NCI-H187 (cell line): ENCODE data around the gene CERS1.
"Not testable (repeated sequence)": the region's sequence is repeated elsewhere in the genome, so short reads cannot be mapped to it uniquely, and the experiment has no call there.

ENCODE experiments used
- DNase-seq, 2 experiments: peaks; one replicate each; lab custom pipeline; 2025; lab: John Stamatoyannopoulos, UW

CERS1 gene

DNA sequence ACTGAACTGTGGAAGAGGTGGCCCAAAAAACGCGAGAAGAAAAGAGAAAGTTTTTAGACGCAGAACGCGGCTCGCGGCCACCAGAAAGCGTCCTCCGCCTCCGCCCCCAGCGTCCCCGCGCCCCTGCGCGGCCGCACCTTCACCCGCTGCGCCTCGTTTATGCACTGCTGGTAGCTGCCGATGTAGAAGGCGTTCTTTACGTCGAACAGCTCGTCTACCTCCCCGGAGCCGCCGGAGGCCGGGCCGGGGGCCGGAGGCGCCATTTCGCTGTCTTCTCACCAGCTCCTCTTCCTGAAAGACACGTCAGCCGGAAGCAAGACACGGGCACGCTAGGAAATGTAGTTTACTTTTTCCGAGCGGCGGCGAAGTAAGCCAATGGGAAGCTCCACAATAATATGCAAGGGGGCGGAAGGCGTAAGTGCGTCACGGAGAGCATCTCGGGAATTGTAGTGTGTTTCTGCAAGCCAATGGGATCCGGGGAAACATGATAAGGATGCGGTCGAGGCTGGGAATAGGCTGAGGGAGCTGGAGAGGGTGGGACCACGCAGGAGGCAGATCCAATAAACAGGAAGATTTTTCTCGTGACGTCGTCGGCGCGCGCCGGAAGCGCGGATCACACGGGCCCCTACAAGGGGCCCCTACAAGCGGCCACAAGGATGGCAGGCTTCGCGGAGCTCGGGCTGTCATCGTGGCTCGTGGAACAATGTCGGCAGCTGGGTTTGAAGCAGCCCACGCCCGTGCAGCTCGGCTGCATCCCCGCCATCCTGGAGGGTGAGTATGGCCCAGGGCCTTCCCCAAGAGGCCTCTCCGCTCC lies 23.3 kb upstream of the CERS1 start, which contains the start of the genes COPE and DDX49:
COPE (minus strand) TSS at position 302 of the 814 bp plus-strand sequence; CDS start at position 263, 39 bp downstream.
DDX49 (plus strand) TSS at position 630 of the 814 bp plus-strand sequence; CDS start at position 657, 27 bp downstream.
- peak; percentile 88 to 91 for DNase-seq

DNA sequence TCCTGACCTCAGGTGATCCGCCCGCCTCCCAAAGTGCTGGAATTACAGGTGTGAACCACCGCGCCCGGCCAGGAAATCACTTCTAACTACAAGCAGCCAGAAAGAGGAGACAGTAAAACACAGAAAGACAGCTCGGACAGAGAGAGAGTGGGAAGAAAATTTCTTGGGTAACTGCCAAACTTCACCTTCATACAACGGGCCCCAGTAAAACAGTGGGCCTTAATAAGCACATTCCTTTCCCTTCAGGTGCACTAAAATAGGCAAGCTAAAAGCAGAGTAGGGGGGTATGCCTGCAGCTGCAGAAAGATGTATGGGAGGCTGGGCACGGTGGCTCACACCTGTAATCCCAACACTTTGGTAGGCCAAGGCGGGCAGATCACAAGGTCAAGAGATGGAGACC lies 21.6 kb upstream of the CERS1 start:
- DNase-seq: not testable (repeated sequence)

DNA sequence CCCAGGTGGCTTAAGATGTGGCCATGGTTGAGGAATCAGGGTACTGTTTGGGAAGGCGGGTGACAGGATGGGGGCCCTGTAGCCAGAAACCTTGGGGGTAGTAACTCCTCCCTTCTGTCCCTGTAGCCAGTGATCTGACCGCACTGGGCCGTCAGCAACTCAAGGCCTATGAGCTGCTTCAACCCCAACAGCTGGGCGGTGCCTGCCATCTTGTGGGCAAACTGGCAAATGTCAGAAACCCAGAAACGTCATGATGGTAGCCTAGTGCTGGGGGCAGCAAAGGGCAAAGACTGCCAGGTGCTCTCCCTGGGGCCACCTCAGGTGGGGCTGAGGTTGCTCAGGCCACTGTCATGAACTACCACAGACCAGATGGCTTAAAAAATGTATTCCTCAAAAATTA lies 19.7 kb upstream of the CERS1 start:
- no peak for DNase-seq

DNA sequence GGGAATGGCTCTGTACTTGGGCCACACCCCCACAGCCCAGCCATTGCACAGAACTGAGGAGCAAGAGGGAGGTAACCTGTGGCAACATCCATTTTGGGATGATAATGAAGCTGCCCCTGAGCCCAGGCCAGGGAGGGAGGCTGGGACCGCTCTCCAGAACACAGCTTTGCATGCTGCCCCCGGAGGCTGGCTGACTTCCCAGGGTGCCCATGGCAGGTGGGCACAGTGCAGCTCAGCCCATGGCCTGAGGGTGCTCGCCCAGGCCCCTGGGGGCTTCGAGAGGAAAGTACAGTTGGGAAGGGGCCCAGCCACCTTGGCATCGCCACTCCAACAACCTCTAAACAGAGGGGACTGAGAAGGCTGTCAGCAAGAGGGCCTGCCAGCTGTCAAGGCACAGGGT lies 17.5 kb upstream of the CERS1 start:
- no peak for DNase-seq

DNA sequence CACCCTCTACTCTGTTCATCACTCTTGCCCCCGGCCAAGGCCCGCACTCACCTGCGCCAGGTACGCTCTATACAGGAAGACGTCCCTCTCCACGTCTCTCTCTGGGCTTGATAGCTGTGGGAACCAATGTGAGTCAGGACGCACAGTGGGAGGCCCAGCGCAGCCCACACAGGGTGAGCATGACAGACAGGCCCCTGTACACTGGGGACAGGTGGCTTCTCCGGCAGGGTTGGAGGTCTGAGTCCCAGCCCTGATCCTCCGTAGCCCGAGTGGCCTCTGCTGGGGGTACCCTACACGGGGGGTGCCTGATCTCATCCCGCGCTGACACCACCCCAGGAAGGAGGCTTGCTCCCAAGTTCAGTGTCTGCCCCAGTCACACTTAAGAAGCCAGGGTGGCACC lies 17.0 kb upstream of the CERS1 start:
- DNase-seq: no peak

DNA sequence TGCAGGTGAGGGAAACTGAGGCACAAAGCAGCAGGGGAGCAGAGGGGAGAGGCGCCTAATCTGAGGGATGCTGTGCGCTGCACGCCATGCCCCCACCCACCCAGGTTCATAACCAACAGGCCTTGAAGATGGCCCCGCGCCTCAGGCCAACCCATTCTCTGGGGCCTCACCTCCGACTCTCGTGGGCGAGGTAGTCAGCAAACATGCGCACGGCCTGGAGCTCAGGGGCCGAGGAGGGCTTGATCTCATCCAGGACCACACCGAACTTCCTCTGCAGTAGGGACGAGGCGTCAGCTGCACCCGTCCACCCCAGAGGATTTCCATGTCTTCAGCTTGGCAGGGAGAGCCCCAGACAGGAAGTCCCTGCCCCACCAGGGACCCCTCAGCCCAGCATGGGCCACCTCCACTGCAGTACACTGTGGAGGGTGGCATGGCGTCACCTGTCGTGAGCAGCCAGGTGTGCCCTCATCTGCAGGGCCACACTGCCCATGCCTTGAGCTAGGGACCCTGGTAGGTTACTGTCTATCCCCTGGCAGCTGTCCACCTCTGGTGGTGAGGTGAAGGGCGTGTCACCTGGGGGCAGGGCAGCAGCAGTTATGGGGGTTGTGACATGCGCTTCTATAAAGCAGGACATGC lies 15.0 kb upstream of the CERS1 start:
- no peak for DNase-seq

DNA sequence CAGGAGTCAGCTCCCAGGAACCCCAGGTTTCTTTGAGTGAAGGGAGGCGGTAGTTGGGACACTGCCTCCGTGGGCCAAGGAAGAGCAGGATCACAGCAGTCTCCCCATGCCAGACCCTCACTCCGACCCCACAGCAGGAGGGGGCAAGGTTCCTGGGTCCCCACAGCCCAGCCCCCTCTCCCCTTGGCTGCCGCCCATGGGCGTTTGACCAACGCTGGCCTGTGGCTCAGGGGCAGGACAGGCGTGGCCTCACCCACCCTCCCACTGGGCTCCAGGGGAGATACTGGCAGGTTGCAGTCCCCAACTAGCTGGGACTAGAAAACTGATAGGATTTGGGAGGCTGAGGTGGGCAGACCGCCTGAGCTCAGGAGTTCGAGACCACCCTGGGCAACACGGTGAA lies 14.1 kb upstream of the CERS1 start:
- no peak for DNase-seq

DNA sequence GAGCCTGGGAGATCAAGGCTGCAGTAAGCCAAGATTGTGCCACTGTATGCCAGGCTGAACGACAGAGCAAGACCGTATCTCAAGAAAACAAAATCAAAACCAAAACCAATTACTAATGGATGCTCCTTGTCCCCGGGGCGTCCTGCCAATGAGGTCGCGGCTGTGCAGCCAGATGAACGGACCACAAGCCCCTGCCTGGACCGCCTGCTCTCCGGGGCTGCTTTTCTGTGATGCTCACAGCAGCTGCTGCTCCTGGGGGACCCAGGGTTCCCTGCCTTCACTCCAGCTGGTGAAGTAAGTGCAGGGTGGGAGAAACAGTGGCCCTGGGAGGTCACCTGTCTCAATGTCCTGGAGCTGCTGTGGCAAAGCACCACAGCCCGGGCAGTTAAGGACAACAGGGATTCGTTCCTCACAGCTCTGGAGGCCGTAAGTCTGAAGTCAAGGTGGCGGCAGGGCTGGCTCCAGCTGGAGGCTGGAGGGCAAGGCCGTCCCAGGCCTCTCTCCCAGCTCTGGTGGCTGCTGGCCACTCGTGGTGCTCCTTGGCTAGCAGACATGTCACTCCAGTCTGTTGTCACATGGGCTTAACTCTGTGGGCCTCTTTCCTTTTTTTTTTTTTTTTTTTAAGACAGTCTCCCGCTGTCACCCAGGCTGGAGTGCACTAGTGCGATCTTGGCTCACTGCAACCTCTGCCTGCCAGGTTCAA lies 13.1 kb upstream of the CERS1 start:
- no peak for DNase-seq

DNA sequence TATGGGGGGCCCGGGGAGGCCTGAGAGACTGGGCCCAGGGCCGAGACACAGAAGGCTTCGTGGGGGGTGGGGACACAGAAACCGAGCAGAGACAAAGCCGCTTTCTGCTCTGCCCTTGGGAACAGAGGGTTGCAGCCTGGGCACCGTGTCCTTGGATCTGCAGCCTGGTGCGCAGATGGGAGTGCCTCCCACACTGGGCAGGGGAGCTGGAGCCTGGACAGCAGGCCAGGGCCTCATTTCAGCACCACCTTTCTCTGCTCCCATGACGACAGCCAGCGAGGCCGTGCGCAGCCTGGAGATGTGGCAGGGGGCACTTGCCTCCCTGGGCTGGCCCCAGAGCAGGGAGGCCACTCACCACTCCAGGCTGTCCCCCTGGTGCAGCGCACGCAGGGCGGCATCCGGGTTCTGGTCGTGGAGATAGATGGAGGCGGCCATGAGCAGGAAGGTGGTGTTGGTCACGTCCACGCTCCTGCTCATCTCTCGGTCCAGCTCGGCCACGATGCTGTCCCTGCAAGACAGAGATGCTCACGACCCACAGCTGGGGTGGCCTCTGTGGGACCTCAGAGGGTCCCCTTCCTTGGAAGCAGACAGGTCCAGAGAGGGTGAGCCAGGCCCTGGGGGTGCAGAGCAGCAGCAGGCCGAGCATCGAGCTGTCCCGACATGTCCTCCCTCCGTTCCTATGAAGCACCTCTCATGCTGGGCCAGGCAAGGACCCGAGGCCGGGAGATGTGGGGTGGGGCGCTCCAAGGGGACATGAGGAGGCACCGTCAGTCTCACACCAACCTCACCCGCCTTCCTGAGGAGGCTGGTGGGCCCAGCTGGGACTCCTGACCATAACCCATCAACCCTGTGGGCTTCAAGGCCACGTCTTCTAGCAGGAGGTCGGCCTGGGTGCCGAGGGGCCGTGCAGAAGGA lies 10.9 kb upstream of the CERS1 start:
- DNase-seq: no peak

DNA sequence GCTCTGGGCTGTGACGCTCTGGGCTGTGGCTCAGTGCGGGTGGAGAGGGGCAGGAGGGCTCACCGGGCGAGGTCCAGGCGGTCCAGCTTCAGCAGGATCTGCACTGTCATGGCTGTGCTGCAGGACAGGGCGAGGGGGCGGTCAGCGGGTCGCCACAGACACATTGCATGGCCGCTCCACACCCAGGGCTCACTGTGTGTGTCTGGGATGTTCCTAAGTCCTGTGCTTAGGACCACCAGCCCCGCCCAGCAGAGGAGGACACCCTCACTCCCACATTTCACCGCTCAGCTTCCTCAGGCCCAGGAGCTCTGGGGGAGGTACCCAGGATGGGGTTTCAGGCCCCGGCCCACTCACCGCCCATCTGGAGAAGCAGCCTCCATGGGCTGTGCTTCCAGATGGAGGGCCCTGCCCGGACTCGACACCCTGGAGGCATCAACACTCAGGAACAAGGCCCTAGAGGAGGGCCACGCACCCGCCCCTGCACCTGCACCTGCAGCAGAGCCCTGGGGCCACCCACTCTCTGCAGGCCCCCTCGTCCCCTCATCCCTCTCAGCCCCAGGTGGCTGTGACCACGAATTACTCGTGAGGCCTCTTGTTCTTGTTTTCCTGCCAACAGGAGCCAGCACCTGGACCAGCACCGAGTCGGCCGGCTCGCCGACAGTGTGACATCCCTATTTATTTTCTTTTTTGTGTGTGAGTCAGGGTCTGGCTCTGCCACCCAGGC lies 9.7 kb upstream of the CERS1 start:
- DNase-seq: no peak

DNA sequence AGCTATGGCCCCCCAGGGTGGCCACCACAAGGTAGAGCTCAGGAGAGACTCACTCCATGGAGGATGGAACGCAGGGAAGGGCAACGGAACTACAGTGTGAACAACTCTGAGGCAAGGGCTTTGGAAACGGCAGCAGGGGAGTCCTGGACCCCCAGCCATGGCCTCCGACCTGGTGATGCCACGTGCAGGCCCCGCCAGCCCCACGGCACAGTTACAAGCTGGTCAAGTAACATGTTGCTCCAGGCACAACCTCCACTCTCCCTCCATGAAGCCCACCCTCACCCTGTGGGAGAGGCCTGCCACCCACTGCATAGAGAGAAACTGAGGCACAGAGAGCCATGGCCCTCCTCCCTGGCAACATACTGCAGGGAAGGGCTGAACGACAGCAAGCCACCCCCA lies 9.1 kb upstream of the CERS1 start:
- no peak for DNase-seq

DNA sequence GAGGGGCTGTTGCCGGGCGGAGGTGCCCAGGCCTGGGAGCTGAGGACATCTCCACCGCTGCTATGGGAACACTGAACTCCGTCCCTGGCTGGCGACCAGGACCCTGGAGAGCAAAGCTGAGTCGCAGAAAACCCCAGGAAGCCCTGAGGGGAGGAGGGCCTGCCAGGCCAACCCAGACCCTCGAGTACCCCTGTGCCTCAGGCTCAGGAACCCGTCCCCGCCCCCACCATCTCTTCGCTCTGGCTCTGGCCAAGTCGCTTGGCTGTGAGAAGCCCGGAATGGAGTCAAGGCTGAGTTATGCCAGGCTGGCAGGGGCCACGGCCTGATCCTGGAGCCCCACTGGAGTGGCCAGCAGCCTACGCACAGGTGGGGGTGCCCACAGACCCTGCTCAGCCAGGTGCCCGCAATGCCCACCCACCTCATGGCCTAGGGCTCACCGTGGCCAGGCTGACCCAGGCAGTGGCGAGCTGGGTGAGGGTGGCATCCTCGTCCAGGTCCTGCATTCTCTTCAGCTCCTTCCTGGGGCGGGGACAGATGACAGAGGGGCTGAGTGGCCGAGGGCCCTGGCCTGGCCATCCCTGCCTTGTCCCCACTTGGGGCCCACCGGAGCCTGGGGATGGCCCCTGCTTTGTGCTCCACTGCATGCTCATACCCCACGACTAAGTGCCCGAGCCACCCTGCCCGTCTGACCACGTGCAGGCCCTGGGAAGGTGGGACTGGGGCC lies 8.5 kb upstream of the CERS1 start:
- no peak for DNase-seq

DNA sequence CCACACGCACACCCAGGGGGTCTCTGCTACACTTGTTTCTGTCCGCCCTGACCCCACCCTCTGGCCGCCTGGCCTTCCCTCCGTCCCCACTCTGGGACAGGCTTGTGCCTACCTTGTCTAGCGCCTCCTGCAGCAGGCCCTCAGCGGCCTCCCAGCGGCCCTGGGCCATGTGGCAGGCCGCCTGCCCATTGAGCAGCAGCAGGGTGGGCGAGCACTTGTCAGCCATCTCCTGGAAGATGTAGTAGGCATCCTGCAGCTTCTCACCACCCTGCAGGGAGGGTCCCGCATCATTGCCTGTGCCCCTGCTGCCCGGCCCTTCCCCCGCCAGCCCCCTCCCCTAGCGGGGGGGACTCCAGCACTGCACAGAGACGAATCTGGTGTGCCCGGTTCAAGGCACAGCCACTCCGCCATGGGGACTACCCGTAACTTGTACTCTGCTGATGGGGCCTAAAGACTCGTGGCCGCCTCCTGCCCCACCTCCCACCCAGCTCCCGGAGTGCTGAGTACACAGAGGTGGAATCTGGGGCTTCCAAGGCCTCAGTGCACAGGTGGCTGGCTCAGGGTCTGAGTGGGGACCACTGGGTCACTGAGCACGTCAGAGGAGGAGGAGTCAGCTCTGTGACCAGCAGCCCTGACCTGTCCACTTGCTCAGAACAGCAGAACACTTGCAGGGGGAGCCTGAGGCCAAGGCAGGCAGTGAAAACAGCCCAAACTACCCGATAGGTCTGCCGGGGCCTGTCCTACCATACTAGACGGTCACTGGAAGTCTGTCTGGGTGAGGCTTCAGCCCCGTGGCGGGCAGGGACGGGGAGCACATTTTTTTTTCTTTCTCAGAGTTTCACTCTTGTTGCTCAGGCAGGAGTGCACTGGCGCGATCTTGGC lies 7.4 kb upstream of the CERS1 start:
- DNase-seq: no peak

DNA sequence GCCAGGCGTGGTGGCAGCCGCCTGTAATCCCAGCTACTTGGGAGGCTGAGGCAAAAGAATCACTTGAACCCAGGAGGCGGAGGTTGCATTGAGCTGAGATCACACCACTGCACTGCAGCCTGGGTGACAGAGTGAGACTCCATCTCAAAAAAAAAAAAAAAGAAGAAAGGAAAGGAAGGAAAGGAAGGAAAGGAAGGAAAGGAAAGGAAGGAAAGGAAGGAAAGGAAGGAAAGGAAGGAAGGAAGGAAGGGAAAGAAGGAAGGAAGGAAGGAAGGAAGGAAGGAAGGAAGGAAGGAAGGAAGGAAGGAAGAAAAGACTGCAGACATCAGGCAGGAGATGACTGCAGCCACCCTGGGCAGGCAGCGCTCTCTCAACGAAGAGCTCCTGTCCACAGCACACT lies 6.6 kb upstream of the CERS1 start:
- DNase-seq: not testable (repeated sequence)

DNA sequence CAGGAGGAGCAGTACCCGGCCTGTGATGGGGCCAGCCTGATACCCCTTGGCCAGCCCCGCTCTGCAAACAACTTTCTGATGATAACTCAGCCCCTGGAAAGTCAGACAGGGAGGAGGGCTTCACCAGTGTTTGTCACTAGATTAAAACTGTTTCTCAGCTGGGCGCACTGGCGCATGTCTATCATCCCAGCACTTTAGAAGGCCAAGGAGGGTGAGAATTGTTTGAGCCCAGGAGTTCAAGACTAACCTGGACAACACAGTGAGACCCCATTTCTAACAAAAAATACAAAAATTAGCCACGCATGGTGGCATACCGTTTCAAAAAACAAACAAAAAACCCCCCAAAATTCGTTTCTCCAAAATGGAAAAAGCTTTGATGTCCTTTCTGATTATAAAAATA lies 5.5 kb upstream of the CERS1 start:
- no peak for DNase-seq

DNA sequence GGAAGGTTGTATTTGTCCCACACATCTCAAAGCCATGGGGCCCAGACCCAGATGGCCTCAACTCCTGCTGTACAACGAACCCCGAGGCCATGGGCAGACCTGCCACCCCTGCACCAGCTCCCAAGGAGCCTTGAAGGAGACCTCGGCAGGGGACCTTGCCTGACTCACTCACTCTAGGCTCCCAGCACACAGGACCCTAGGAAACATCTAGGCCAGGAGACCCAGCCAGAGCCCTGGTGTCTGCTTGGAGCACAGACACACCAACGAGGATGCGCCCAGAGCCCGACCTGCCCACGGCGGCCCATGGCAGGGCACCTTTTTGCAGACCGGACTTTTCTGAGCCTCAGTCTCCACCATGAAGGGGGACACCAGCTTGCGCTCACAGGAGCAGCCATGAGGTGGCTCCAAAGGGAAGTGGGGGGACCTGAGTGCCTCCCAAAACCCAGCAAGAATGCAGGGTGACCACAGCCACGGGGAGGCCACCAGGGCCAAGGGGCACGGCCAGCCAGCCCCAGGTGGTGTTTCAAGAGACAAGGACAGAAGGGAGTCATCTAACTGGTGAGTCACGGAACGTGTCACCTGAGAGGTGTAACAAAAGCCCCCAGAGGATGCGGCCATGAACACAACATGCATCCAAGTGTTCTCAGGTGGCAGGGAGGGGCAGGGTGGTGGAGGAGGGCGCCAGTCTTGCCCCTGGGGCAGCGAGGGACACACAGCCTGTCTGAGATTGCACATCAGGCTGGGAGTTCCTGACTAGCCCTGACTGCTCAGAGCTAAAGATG lies 4.9 kb upstream of the CERS1 start:
- DNase-seq: no peak

DNA sequence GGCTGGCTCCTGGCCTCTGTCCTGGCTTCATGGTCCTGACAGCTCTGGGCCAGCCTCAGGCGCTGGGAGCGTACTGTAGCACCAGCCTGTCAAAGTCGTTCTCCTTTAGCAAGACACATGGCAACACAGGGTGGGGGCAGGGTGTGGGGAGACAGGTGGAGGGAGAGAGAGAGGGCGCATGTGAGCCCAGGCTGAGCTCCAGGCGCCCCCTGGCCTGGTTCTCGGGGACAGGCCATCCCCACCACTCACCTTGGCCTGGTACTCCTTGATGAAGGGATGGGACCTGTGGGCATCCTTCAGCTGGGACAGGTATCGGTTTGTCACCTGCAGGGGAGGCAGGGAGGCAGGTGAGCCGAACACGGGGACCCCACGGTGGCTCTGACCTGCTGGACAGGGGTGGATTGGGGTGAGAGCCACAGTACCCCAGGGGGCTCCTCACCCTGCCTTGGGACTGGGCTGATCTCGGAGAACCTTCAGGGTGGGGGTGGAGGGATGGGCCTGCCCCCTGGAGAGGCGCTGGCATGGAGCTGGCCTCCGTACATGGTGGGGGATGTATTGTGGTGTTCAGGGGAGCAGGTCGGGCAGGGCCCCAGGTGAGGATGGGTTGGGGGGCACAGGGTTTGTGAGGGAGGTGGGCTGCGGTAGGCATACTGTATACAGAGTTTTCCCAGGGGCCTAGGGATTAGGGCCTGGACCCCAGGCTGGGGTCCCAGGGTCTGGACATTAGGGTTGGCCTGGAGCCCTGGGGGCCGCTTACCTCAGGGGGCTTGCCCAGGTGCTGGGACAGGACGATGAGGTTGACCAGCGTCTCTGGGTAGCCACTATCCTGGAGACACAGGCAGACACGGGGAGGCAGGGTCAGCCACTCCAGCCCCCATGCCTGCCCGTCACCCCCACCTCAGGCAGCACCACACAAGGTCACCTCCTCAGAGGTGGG lies 3.9 kb upstream of the CERS1 start:
- DNase-seq: no peak
